ENCODE measurements around the gene PTTG2. TPM values are rescaled to one million over a fixed set of nuclear protein-coding genes. Genes with fewer than 3 reads are reported as not detected.

PTTG2 gene
- total RNA-seq, 2 experiments from 2014 or later = 0.32 to 0.46 TPM

DNA sequence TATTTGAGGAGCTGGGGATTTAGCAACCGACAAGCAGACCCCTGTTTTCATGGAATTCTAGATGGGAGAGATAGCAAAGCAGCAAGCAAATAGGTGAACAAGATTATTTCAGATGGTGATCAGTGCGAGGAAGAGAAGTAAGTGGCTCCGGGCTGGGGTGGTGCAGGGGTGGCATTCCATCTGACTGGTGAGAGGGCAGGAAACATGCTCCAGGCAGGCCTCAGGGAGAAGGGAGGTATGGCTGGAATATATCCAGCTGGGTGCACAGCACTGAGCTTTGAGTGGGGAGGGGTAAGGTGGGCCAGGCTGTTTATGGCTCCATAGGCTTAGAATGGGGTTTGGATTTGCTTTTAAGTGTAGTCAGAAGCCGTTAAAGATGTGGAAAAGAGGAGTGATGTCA is 21.2 kb downstream of the PTTG2 start:
- ChIA-PET POLR2A (no interaction called here), CTCF (interaction anchor here (1.0 kb wide), 1 partner anchor 53 kb away, joined by 3 read pairs; no protein-coding TSS in a partner anchor)

DNA sequence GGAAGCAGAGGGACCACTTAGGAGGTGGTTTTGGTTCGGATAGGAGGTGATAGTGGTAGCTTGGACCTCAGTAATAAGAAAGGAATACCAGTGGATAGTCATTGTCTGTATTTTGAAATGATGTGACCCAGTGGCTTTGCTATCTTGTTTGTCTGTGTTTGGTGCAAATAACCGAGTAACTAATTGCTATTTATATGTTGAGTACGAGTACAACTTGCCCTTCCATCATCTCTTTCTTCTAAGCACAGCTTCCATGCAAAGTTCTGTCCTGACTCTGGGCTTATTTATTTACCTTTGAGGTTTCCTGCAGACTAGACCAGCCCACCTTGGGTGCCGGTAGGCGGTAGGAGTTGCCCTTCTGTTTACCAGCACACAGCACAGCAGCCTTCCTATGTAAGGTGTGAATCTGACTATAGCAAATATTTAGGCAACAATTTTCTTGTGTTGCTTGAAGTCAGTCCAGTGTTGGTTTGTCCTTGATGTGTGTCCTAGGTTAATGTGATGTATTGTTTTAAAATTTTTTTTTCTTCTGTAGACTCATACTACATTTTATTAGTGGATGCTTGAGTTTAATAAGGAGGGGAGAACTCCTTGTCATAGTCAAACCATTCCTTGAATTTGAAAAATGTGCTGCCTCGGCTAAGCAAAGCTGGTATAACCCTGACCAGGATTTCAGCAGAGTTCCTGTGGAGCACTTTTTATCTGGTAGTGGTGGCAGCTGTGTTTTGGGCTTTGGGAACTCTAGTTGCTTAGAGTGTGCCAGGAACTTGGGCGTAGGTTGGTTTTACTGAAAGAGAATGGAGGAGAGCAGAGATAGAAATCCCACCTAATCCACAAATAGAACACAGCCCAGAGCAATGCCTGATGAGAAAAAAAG is 21.9 kb downstream of the PTTG2 start:
- CTCF ChIA-PET = interaction anchor here (1.0 kb wide), 1 partner anchor 53 kb away, joined by 3 read pairs; no protein-coding TSS in a partner anchor
- POLR2A ChIA-PET = no interaction called here

DNA sequence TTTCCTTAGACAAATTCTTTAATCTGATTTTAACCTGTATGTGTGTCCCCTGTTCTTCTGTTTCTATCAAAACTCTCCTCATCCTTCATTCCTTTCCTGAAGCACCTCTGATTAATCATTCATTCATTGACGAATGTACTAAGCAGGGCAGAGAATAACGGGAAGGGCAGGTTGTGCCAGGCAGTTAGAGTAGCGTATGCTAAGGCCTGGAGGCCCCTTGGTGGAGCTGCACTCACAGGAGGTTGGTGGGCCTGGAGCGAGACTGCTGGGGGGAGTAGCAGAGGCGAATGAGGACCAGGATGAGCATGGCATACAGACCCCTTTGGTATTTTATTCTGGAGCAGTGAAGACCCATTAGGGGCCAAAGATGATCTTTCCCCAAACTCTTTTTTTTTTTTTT is 22.5 kb downstream of the PTTG2 start:
- POLR2A ChIA-PET = no interaction called here
- CTCF ChIA-PET = no interaction called here

DNA sequence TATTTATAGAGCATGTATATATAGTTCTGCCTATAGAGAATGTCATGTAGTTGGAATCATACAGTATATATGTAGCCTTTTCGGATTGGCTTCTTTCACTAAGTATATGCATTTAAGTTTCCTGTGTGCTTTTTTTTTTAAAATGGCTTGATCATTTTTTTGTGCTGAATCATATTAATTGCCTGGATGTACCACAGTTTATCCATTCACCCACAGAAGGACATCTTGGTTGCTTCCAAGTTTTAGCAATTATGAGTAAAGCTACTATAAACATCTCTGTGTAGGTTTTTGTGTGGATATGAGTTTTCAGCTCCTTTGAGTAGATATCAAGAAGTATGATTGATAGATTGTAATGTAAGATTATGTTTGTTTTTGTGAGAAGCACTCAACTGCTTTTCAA is 23.8 kb downstream of the PTTG2 start:
- ChIA-PET CTCF (no interaction called here), POLR2A (no interaction called here)

DNA sequence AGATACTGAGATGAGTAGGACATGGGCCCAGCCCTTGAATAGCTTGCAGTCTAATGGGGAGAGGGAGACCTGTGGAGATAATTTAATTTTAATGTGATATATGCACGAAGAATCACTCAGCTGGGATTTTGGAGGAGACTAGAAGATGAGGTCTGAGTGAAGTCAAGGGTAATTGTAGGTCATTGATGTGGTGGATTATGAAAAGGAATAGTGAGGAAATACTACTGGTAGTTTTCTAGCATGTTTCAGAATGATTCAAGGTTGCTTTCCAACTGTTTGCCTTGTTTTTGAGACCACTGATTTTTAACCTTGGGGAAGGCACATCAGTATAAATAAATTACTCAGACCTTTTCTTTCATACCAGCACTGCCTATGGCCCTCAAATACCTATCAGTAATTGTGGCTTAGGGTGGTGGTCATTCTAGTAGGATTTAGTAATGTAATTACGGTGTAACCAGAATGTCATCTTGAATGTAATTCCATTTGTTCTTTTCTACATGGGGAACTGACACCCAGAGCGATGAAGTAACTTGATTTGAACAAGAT is 25.6 kb downstream of the PTTG2 start:
- ChIA-PET CTCF (no interaction called here), POLR2A (no interaction called here)

DNA sequence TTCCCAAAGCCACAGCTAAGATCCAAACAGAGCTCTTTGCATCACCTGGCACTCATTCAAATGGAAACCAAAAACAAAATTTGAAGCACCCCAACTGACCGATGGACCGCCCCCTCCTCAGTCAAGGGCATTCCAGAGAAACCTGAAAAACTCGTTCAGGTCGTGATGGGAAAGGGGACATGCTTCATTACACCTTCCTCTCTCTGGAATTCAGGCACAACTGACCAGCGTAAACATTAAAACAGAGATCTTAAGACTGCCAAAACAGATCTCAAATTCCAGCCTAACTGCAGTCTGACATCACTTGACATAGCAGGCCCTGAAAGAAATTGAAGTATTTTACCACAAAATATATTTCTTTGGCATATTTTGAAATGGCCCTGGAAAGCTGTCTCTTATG is 28.5 kb downstream of the PTTG2 start:
- CTCF ChIA-PET = no interaction called here
- POLR2A ChIA-PET = no interaction called here

DNA sequence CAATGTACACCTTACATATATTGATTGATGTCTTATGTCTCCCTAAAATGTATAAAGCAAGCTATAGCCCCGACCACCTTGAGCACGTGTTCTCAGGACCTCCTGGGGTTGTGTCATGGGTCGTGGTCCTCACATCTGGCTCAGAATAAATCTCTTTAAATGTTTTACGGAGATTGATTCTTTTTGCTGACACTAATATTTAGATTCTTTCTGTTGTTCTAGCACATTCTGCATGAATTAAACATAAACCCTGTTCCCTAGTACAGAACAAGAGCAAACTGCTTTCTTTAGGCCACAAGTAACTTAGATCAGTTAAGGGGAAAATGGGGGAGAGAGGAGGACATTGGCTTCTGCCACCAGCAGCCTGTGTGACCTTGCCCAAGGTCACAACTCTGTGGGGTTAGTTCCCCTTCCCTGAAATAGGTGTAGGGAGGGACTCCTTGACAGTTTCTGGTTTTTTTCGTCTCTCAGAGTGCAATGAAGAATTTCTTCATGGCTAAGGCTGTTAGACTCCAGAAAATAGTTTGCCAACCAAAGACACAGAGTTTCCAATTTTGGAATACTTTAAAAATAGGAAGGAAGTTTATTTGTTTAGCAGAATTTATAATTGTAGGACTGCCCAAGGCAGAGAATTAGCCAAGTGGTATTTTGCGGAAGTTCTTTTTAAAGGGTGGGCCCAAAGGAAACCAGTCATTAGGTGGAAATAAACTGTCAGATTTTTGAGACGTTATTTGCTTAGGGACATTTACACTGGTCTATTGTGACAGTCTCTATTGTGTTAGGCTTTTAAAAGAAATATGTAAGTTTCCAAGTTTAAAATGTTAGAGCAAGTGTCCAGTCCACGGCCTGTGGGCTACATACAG is 29.4 kb downstream of the PTTG2 start:
- CTCF ChIA-PET = no interaction called here
- POLR2A ChIA-PET = no interaction called here

DNA sequence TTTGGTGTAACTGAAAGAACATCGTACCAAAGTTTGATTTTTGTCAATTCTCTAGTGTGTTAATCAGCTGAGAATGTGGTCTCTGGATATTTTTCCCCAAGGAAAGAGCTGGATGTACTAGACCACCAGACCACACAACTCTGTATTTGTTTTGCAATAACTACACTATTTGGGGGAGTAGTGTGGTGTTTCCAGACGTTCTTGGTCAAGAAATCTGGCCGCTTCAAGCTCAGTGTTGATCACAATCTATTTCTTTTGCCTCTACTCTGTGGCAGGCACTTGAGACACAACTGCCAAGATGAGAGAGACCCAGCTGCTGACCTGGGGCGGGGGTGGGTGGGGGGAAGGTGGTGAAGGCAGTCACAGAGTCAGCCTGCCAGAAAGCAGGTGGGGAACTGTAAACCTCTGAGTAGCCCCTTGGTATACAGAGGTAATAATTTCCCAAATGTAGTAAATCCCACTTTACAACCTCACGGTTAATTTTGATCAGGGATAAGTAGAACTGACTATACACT is 30.6 kb downstream of the PTTG2 start:
- ChIA-PET POLR2A (no interaction called here), CTCF (no interaction called here)

DNA sequence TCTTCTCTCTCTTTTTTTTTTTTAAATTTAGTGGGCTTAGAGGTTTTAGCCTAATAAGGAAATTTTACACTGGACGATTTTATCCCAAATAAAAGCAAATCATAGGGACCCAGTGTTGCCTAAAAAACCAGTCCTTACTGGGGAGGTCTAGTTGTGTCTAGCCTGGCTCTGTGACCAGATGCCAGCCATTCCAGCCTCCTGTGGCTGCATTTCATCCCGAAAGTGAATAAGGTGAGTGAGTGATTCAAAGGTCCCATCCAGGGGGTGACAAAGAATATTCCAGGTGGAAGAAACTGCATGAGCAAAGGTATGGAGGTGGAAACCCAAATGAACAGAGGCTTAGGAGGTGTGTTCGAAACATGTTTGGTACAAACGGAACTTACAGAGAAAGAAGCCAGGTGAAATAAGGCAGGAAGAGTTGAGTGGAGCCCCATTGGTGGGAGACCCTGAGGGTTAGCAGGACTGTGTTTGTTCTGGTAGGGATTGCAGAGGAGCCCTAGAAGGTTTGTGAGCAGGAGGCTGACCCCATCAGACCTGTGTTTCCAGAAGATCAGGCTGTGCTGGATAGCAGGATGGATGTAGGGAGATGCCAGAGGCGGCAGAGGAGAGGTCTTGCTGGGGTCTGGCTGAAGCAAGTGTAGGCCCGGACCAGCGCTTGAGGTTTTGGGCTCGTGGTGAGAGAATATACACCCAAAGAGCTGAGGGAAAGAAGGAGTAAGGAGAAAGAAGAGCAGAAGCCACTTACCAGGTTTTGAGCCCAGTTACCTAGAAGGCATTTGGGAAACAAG is 31.6 kb downstream of the PTTG2 start:
- CTCF ChIA-PET = no interaction called here
- POLR2A ChIA-PET = no interaction called here

DNA sequence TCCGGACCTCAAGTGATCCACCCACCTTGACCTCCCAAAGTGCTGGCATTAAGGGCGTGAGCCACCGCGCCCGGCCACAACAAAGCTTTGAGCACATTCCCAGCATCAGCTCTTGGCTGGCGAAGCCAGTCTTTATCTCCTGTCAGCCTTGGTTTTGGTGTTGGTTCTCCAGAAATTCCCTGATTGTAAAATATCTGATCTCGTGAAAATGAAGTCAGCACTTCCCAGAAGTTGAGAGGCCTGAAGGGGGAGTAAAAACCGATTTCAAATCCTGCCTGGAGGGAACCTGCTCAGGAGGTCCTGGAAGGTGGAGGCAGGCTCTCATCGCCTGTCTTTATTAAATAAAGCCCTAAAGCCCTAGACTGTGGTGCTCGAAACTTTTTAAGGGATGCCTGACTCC is 33.6 kb downstream of the PTTG2 start:
- ChIA-PET POLR2A (no interaction called here), CTCF (no interaction called here)

DNA sequence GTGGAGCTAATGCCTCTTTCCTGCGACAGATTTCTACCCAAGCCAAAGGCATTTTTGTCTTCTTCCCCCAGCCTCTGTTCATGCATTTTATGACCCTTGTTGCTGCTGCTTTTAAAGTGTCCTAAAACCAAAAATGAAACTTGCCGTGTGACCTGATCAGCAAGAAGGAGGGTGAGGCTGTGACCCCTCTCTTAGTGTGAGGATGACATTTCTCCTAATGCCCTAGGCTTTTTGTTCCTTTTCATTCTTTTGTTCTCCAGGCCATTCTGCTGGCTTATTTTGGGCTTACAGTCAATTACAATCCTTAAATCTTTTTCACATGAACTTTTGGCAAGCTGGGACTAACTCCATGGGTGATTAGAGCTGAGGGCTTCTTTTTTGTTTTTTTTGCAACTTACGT is 34.4 kb downstream of the PTTG2 start:
- POLR2A ChIA-PET = no interaction called here
- CTCF ChIA-PET = no interaction called here

DNA sequence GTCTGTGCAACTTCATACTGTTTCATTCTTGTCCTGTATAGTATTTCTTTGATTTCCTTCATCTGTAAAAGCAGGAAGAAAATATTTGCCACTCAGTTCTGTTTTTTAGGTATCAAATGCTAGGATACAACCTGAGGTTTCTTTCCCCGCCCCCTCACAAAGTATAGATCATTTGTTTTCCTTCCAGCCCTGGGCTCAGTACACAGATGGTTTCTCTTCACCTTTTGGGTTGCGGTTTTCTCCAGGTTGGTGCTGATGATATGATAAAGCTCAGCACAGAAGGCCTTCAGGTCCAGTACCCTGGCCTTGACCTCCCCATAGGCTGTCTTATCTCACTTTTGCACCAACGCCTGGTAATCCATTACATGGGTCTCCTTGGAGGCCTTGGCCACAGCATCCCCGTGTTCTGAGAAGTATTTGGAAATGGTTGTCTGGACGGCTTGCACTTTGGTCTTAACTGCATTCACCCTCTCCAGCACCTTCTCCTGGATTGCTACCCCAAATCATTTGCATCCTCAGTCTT is 35.2 kb downstream of the PTTG2 start:
- CTCF ChIA-PET = no interaction called here

DNA sequence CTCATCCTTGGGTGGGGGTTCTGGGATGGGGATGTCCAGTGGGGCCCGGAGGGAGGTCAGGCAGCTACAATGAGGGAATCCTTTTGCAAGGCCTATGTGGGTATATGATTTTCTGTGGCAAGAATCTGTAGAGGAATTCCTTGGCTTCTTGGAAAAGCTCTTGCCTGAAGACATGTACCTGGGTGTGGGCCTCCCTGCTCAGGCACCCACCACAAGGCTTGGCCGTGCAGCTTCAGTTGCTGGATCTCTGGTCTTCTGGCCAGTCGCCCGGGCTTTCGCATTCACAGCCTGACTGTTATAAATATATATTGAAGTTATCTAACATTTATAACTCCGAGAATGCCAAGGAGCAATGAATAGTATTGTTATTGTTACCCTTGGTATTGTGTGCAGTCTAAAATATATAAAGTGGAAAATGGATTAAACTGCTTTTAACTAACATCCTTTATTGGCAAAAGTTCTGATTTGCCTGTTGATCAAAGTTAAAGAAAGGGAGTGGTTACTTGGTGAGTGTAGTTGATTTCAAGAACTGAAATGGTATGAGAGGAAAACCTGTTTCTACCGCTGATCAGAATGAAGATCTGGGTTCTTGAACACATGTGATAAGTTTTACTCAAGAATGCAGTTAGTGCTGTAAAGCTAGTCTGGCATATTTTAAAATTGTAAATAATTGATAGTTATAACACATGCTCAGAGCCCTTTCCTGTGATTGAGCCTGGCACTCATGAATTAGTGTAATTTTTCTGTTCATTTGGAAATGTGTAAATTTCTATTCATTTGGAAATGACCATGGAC is 36.0 kb downstream of the PTTG2 start:
- ChIA-PET CTCF (interaction anchor here (1.8 kb wide), 1 partner anchor 18 kb away, joined by 5 read pairs; no protein-coding TSS in a partner anchor), POLR2A (no interaction called here)

More for the DNA sequence above, 35.2 kb downstream of the PTTG2 start:
- POLR2A ChIA-PET = no interaction called here

DNA sequence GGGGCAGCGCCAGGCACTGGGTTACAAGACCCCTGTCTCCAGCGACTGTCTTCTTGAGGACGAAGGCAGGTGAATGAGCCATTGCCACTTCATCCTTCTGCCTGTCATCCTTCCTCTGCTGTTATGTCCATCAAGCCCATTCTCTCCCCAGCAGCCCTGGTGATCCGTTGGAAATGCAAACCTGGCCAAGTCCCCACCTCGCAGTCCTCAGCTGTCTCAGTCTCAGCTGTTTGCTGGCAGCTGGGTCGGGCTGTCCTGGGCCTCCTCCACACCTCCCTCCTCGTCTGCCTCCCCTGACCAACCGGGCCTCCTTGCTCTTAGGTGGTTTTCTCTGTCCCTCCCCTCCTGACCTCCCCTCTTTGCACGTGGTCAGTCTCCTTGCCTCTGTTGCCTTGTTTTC is 38.0 kb downstream of the PTTG2 start:
- POLR2A ChIA-PET = no interaction called here
- CTCF ChIA-PET = interaction anchor here (1.8 kb wide), 1 partner anchor 20 kb away, joined by 5 read pairs; no protein-coding TSS in a partner anchor

DNA sequence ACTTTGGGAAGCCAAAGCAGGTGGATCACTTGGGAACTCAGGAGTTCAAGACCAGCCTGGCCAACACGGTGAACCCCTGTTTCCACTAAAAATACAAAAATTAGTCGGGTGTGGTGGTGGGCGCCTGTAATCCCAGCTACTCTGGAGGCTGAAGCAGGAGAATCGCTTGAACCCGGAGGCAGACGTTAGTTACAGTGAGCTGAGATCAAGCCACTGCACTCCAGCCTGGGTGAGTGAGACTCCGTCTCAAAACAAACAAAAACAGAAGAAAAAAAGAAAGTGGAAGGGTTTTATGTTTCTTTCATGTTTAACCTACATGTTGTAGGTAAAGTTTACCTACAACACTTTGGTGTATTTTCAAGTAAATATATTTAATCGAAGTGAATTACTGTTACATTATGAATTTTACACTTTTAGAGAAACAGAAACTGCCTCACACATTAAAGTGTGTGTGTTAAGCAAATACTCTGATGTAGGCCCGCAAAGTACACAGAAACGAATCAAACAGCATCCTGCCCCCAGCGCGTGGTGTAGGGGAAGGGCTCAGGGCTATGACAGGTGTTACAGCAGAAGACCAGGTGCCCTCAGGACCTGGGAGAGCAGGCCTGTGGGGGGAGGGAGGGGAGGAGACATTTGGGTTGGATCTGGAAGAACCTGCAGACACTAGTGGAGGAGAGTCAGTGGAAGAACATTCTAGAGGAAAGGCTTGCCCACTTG is 39.0 kb downstream of the PTTG2 start:
- POLR2A ChIA-PET = no interaction called here
- CTCF ChIA-PET = no interaction called here

DNA sequence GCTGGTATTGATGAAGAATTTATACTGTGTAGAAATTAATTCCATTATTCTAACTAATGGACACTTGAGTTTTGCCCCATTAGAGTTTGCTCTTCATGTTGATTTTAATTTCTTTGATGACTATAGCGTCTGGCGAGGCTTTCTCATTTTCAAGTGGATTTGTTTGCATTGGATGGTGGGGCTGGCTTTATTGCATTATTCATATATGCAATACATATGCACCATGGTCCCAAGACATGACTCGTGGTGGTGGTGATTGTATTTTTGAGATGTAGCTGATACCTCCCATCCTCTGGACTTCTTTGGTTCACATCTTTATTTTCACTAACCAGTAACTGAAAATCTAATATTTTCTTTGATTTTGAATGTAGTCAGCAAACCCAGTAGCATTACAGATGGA is 39.8 kb downstream of the PTTG2 start:
- POLR2A ChIA-PET = no interaction called here
- CTCF ChIA-PET = no interaction called here

DNA sequence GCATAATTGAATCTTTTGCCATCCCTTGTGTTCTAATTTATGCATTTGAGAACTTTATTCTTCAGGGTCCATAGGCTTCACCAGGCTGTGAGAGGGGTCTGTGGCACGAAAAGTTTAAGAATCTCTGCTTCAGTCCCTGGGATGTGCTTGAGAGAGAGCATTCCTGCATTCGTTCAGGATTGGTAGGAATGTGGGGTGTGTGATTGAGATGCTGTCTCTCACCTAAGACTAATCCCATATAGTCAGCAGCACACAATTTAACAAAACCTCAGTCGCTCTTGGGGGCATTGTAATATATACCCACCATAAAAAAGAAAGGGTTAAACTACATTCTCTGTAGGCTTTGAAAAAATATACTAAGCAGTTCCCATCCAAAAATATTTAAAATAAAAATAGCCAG is 41.7 kb downstream of the PTTG2 start:
- CTCF ChIA-PET = no interaction called here
- POLR2A ChIA-PET = no interaction called here

DNA sequence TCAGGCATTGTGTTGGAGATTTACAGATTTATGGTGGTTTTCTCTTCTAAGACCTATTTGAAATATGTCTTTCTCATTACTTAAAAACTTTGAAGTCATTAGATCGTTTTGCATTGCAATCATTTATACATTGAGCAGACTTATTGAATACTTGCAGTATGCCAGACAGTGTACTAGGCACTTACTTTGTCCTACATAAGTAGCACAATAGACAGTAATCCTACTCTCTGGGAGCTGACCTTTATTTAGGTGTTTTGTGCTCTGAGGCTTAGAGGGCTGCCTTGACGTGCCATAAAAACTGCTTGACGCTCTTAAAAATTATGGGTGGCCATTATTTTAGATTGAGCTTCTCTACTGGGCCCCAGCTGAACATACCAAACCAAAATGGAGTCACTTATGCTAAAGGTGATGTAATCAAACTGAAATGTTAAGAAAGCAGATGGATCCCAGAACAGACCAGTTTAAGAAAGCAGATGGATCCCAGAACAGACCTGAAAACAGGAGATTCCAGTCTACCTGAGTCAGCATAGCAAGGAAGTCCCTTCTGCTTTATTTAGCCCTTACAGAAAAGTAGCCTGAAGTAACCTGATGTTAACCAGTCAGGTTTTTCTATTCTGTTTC is 42.4 kb downstream of the PTTG2 start:
- ChIA-PET CTCF (no interaction called here), POLR2A (no interaction called here)

Data from activated CD8-positive, alpha-beta memory T cell treated with anti-CD3 and anti-CD28 coated beads for 36 hours (primary cell).